ENCODE measurements around the gene ZC3HAV1L.

The ZC3HAV1L gene

DNA sequence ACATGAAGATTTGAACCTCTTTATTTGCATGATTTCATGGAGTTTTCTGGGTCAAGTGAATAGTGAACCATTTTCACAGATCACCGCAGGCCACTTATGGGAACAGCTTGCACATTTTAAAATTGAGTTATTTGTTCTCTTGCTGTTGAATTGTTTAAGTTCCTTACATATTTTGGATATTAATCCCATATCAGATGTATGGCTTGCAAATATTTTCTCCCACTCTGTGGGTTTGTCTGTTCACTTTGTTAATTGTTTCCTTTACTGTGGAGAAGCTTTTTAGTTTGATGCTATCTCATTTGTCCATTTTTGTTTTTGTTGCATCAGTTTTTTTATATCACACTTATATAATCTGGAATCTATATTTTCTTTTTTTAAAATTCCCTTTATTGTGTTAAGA lies 14.1 kb upstream of the ZC3HAV1L start:
- H3K36me3 ChIP-seq (ENCODE audit: insufficient read depth, low read depth, low read length), result peaks cover 55% of the 10 kb centered on the region
- no peak overlapping the region for H3K4me3 ChIP-seq (ENCODE audit: low read length)
- no peak overlapping the region for H3K27ac ChIP-seq (ENCODE audit: low read length)
- no peaks in the 10 kb centered on the region for H3K4me1 ChIP-seq (ENCODE audit: insufficient read depth, low read length)
- H3K9ac ChIP-seq (ENCODE audit: low read depth, low read length), result no peak overlapping the region
- no peaks in the 10 kb centered on the region for H3K27me3 ChIP-seq (ENCODE audit: insufficient read depth, low read length)
- H3K9me3 ChIP-seq (ENCODE audit: insufficient read depth, low read depth, low read length), result no peaks in the 10 kb centered on the region

DNA sequence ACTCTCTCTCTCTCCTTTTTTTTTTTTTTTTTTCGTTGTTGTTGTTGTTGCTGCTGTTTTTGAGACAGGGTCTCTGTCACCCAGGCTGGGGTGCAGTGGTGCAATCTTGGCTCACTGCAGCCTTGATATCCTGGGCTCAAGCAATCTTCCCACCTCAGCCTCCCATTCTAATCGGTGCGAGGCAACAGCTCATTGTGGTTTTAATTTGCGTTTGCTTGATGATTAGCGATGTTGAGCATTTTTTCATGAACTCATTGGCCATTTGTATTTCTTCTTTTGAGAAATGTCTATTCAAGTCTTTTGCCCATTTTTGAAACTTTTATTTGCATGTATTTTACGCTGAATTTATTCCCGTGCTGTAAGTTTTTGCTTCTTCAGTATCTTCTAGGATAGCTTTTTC lies 13.3 kb upstream of the ZC3HAV1L start:
- no peaks in the 10 kb centered on the region for H3K27me3 ChIP-seq (ENCODE audit: insufficient read depth, low read length)
- H3K9ac ChIP-seq (ENCODE audit: low read depth, low read length), result no peak overlapping the region
- no peak overlapping the region for H3K27ac ChIP-seq (ENCODE audit: low read length)
- no peaks in the 10 kb centered on the region for H3K4me1 ChIP-seq (ENCODE audit: insufficient read depth, low read length)
- peaks cover 49% of the 10 kb centered on the region for H3K36me3 ChIP-seq (ENCODE audit: insufficient read depth, low read depth, low read length)
- H3K9me3 ChIP-seq (ENCODE audit: insufficient read depth, low read depth, low read length), result no peaks in the 10 kb centered on the region
- H3K4me3 ChIP-seq (ENCODE audit: low read length), result no peak overlapping the region

DNA sequence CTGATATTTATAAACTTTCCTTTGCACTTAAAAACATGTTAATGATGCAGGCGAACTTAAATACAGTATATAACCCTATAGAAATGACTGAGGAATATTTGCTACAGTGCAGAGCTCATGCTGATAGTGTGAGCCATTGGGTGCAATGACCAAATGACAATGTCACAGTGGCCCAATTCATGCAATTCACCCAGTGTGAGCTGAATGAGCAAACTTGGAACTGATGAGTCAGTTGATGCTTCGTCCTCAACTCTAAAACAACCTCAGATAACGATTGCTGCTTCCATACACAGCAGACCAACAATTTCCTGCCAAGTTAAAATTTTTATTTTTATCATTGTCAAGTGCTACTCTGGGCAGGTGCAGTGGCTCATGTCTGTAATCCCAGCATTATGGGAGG lies 12.1 kb upstream of the ZC3HAV1L start:
- Histone ChIP-seq H3K9ac (ENCODE audit: low read depth, low read length) (no peak overlapping the region), H3K4me3 (ENCODE audit: low read length) (no peak overlapping the region), H3K27ac (ENCODE audit: low read length) (no peak overlapping the region), H3K27me3 (ENCODE audit: insufficient read depth, low read length) (no peaks in the 10 kb centered on the region), H3K4me1 (ENCODE audit: insufficient read depth, low read length) (no peaks in the 10 kb centered on the region), H3K36me3 (ENCODE audit: insufficient read depth, low read depth, low read length) (peaks cover 38% of the 10 kb centered on the region), H3K9me3 (ENCODE audit: insufficient read depth, low read depth, low read length) (no peaks in the 10 kb centered on the region)

DNA sequence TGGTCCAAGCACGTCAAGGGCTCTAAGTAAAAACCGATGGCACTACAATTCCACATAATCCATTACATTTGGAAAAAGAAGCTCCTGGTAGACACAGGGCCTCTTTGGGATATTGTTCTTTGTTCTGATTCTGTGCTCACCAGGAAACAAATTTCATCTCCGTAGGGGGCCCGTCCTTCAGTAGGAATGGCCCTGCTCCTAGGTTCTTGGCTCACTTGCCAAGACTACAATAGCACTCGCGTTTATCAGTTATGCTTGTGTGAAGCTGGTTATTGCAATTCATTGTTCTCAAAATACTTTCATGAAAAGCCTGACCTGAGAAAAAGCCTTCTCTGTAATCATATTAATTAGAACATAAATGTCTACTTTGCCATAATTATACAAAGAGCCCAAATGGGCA lies 10.3 kb upstream of the ZC3HAV1L start:
- Histone ChIP-seq H3K4me3 (ENCODE audit: low read length) (no peak overlapping the region), H3K36me3 (ENCODE audit: insufficient read depth, low read depth, low read length) (peaks cover 33% of the 10 kb centered on the region), H3K27me3 (ENCODE audit: insufficient read depth, low read length) (no peaks in the 10 kb centered on the region), H3K27ac (ENCODE audit: low read length) (no peak overlapping the region), H3K9ac (ENCODE audit: low read depth, low read length) (no peak overlapping the region), H3K4me1 (ENCODE audit: insufficient read depth, low read length) (no peaks in the 10 kb centered on the region), H3K9me3 (ENCODE audit: insufficient read depth, low read depth, low read length) (no peaks in the 10 kb centered on the region)

DNA sequence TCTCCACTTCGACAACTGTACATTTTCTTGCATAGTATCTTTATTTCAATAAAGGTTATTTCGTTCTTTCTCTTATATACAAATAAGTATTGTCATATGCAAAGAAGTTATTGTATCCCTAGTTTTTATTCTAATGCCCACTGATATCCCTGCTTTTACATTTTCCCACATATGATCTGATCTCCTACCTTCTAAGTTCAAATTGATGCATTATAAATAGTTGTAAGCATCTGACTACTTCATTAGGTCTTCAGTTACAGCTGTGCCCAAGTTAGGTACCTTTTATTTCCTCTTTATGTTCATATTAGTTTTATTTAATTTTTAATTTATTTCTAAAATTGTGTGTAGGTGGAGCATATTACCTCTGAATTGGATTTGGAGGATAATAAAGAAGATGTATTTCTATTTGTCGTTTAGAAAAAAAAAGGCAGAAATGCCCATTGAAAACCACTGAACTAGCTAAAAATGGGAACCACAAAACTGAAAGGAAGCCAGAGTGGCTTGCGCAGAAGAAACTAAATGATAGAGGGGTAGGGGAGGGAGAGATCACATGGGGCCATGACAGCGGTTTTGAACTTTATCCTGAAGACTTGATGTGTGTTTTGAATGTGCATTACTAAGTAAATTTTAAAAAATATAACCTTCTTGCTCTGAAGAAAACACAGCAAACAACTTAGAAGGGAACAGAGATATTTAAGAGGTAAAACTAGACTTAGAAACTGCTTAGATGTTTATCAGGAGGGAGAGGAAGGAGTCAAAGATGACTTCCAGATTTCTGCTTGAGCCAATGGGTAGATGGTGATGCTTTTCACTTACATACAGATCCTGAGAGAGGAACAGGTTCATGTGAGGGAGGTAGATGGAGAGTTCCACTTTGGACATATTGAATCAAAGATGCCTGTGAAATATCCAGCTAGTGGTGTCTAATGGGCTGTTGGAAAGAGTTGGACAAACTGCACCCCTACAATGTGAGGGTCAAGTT lies 9.3 kb upstream of the ZC3HAV1L start:
- no peak overlapping the region for H3K4me3 ChIP-seq (ENCODE audit: low read length)
- H3K27me3 ChIP-seq (ENCODE audit: insufficient read depth, low read length), result no peaks in the 10 kb centered on the region
- no peak overlapping the region for H3K9ac ChIP-seq (ENCODE audit: low read depth, low read length)
- no peaks in the 10 kb centered on the region for H3K9me3 ChIP-seq (ENCODE audit: insufficient read depth, low read depth, low read length)
- H3K4me1 ChIP-seq (ENCODE audit: insufficient read depth, low read length), result no peaks in the 10 kb centered on the region
- peaks cover 29% of the 10 kb centered on the region for H3K36me3 ChIP-seq (ENCODE audit: insufficient read depth, low read depth, low read length)
- H3K27ac ChIP-seq (ENCODE audit: low read length), result no peak overlapping the region

DNA sequence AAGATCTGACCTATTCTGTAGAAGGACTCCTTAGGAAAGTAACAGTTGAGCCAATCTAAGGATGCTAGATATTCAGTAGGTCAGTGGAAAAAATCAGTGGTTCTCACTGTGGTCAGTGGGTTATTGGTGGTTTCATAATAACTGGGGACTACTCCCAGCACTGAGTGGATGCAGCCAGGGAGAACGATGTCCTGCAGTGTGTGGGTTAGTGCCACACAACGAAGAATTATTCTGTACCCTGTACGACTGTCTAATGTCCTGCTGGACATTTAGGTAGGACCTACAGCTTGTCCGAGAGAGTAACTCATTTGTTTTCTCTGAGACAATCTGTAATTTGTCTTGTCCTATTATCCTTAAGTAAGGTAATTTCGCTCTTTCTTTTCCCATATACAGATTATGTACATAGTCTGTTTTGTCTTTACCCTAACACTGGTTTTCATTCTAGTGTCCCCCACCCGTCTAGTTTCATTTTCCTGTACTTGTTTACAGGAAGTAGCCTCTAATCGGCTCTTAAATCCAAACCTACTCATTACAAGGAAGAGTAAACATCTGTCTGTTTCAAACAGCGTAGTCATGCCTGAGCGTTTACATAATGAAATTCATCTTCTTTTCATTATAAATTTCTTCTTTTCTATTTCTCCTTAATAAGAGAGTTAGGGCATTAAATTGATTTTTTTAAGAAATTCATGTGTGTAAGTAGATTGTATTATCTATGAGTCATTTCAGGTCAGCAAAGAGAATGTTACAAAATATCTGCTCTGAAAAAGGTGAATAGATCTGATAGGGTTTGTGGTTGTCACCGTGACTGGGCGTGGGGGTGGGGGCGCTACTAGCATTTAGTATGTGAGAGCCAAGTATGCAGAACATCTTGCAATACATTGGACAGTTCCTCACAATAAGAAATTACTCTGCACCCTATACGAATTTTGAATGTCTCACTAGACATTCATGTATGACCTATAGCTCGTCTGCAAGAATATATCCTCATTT lies 8.3 kb upstream of the ZC3HAV1L start:
- Histone ChIP-seq H3K4me3 (ENCODE audit: low read length) (no peak overlapping the region), H3K27me3 (ENCODE audit: insufficient read depth, low read length) (no peaks in the 10 kb centered on the region), H3K9ac (ENCODE audit: low read depth, low read length) (no peak overlapping the region), H3K9me3 (ENCODE audit: insufficient read depth, low read depth, low read length) (no peaks in the 10 kb centered on the region), H3K27ac (ENCODE audit: low read length) (no peak overlapping the region), H3K4me1 (ENCODE audit: insufficient read depth, low read length) (no peaks in the 10 kb centered on the region), H3K36me3 (ENCODE audit: insufficient read depth, low read depth, low read length) (peaks cover 20% of the 10 kb centered on the region)

DNA sequence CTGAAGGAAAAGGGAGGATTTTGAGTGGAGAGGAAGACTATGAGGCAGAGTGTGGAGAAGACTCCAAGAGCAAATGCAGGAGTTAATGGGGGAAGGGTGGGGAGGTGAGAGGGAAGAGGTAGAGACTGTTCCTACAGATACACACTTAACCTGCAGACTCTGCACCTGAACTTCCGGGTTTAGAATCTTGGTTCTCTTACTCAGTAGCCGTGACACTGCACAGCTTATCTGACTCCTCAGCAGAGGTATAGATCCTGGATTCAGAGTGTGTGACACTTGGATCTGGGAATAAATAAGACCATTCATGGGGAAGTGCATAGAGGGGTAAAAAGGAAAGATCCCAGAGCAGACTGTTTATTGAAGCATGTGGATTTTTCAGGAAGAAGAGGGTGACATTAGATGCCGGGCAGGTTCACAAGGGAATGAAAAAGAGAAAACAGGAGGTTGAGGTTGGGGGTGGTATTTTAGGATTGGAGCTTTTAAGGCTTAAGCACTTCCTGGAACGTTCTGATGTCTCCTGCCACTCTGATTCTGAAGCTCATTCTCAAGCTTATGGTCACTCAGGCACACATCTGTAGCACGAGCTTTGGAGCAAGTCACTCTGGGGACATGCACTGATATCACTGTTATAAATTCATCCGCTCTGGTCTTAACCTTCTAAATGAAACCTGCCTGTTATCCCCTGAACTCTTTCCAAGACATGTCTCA lies 5.7 kb upstream of the ZC3HAV1L start:
- H3K4me3 ChIP-seq (ENCODE audit: low read length), result no peak overlapping the region
- peaks cover 10% of the 10 kb centered on the region; the same call in 1 of the 2 replicates for H3K36me3 ChIP-seq (ENCODE audit: insufficient read depth, low read depth, low read length)
- no peak overlapping the region for H3K9ac ChIP-seq (ENCODE audit: low read depth, low read length)
- H3K9me3 ChIP-seq (ENCODE audit: insufficient read depth, low read depth, low read length), result no peaks in the 10 kb centered on the region
- H3K27ac ChIP-seq (ENCODE audit: low read length), result no peak overlapping the region
- H3K4me1 ChIP-seq (ENCODE audit: insufficient read depth, low read length), result peaks cover 11% of the 10 kb centered on the region; the same call in 1 of the 2 replicates
- peaks cover 7% of the 10 kb centered on the region; the same call in 1 of the 2 replicates for H3K27me3 ChIP-seq (ENCODE audit: insufficient read depth, low read length)

DNA sequence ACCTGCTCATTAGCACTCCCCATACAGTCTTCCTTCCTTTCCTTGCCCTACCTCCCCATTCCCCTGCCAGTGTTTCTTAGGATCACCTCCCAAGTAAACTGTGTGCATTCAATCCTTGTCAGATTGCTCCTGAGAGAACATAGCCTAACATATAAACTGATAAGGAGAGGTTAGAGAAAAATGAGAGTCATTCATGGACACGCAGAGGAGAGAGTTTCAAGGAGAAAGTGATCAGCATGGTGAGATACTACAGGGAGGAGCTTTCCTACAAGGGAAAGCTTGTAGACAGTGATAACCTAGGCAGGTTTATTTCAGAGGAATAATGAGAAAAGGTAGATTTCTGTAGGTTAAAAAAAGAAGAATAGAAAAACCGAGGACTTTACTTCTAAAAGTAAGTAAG lies 2.8 kb upstream of the ZC3HAV1L start:
- H3K4me1 ChIP-seq (ENCODE audit: insufficient read depth, low read length), result peaks cover 11% of the 10 kb centered on the region; the same call in 1 of the 2 replicates
- H3K9me3 ChIP-seq (ENCODE audit: insufficient read depth, low read depth, low read length), result no peaks in the 10 kb centered on the region
- no peak overlapping the region for H3K4me3 ChIP-seq (ENCODE audit: low read length)
- H3K27me3 ChIP-seq (ENCODE audit: insufficient read depth, low read length), result peaks cover 12% of the 10 kb centered on the region
- peaks cover 4% of the 10 kb centered on the region; the same call in 1 of the 2 replicates for H3K36me3 ChIP-seq (ENCODE audit: insufficient read depth, low read depth, low read length)
- no peak overlapping the region for H3K9ac ChIP-seq (ENCODE audit: low read depth, low read length)
- H3K27ac ChIP-seq (ENCODE audit: low read length), result no peak overlapping the region

DNA sequence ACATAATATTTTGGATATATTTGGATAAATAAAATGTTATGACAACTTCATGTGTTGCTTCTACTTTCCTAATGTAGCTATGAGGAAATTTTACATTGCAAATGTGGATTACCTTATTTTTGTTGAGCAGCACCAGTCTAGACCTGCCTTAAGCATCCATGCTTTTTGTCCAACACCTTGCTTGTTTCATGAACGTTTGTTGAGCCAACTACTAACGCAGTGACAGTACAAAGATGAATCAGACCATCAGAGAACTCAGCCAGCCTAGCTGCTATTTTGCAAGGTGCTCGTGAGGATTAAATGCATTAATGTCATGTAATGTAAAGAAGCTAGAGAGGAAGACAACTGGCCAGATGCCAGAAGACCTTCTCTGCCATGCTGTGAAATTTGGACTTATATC lies 1.1 kb upstream of the ZC3HAV1L start:
- Histone ChIP-seq H3K27me3 (ENCODE audit: insufficient read depth, low read length) (peaks cover 12% of the 10 kb centered on the region), H3K27ac (ENCODE audit: low read length) (no peak overlapping the region), H3K36me3 (ENCODE audit: insufficient read depth, low read depth, low read length) (peaks cover 19% of the 10 kb centered on the region), H3K4me3 (ENCODE audit: low read length) (no peak overlapping the region), H3K9me3 (ENCODE audit: insufficient read depth, low read depth, low read length) (no peaks in the 10 kb centered on the region), H3K9ac (ENCODE audit: low read depth, low read length) (no peak overlapping the region), H3K4me1 (ENCODE audit: insufficient read depth, low read length) (peaks cover 11% of the 10 kb centered on the region; the same call in 1 of the 2 replicates)

DNA sequence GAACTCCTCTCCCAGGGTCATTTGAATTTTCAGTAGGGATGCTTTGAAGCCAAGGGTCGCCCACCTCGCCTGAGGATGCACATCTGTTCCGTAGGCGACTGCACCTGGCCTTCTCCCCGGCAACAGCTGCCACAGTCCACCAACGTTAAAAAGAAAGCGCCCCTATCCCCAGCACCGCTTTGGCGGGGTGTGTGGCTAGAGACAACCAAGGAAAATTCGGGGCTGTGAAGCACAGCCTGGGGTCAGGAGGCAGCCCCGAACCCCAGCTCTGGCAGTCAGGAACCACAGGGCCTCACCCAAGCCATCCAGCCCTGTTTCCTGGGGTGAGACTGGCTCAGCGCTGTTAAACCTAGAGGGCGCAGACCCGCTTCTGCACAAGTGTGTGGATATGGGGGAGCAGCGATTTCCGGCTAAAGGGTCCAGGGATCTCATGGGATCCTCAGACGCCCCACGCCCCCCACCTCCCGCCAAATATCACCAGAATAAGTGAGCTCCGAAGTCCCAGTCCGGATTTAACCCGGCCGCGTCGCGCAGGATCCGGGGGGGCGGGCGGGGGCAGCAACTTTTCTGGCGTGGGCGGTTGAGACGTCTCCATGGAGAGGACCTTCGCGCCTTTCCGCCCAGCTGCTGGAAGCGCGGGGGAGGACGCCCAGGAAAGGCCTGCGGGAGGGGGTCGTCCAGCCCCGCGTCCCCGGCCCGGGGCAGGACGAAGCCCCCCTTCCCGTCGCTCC lies 822 bp downstream of the ZC3HAV1L start:
- H3K27ac ChIP-seq (ENCODE audit: low read length), result no peak overlapping the region
- H3K9ac ChIP-seq (ENCODE audit: low read depth, low read length), result peak overlapping the region; percentile 82; the same call in 1 of the 2 replicates
- H3K4me3 ChIP-seq (ENCODE audit: low read length), result peak overlapping the region; percentile 79

More for the DNA sequence above, 822 bp downstream of the ZC3HAV1L start:
- H3K36me3 ChIP-seq (ENCODE audit: insufficient read depth, low read depth, low read length), result peaks cover 26% of the 10 kb centered on the region
- no peaks in the 10 kb centered on the region for H3K9me3 ChIP-seq (ENCODE audit: insufficient read depth, low read depth, low read length)
- peaks cover 11% of the 10 kb centered on the region; the same call in 1 of the 2 replicates for H3K4me1 ChIP-seq (ENCODE audit: insufficient read depth, low read length)
- peaks cover 12% of the 10 kb centered on the region for H3K27me3 ChIP-seq (ENCODE audit: insufficient read depth, low read length)
